Thyroid gland (tissue), 4 donors: ENCODE measurements around the gene CDHR3. TPM values are rescaled to one million over a fixed set of nuclear protein-coding genes. Genes with fewer than 3 reads are reported as not detected.
A peak's percentile ranks its signal among the peaks of the same experiment; 100 is the strongest.

Experiments used
- DNase-seq, 2 donors: peaks; one replicate each; pipeline ENCODE4 v3.0.0-alpha.2; 2019
- H3K27ac ChIP-seq, 3 donors: fragments of 200-600 bp; sonication (generic); 1 replicate in 2 of 3; 2 replicates in 1 of 3; pipeline ENCODE4 v1.5.1; 2016 to 2019; ENCODE audit warnings: mild to moderate bottlenecking in 1 of 3, moderate library complexity in 1 of 3
- H3K27me3 ChIP-seq: fragments of 200-600 bp; sonication (generic); one replicate; pipeline ENCODE4 v1.5.1; 2019
- H3K36me3 ChIP-seq, 2 donors: fragments of 200-600 bp; sonication (generic); one replicate each; pipeline ENCODE4 v1.5.1; 2016 to 2019
- H3K4me1 ChIP-seq, 2 donors: fragments of 200-600 bp; sonication (generic); one replicate each; pipeline ENCODE4 v1.5.1; 2017 to 2019
- H3K4me3 ChIP-seq, 3 donors: fragments of 200-600 bp; sonication (generic); replicated peaks in 1 of 3; 1 replicate in 2 of 3; 2 replicates in 1 of 3; pipeline ENCODE4 v1.5.1; 2016; ENCODE audit warnings: mild to moderate bottlenecking in 1 of 3
- H3K9me3 ChIP-seq: fragments of 200-600 bp; sonication (generic); one replicate; pipeline ENCODE4 v1.5.1; 2017
- POLR2A ChIP-seq, 2 donors: fragments of 450-650 bp; IDR thresholded peaks; one replicate each; pipeline ENCODE4 v1.6.1; 2017; ENCODE audit warnings: antibody characterized with exemption in 2 of 2, mild to moderate bottlenecking in 2 of 2, moderate library complexity in 1 of 2
- WGBS, 2 donors: methylation state at CpG; one replicate each; pipeline ENCODE4 v1.1.5; 2017; 5-methylcytosine and 5-hydroxymethylcytosine counted together
- intact Hi-C: fragments of 100-400 bp; cut with DNase I; formaldehyde crosslinking; loops from one replicate; pipeline ENCODE4 v1.15.1; 2023
- total RNA-seq, 4 donors: library from RNA; depleted of rRNA; stranded (reverse); fragments of >200 nt; gene quantifications; one replicate each; pipeline ENCODE4 v1.2.3, GENCODE V29; 2016
- TF ChIP-seq, protein P1 (sequence below), 6 experiments: fragments of 200-600 bp in 3 of 6; fragments of 450-650 bp in 3 of 6; sonication (generic) in 3 of 6; IDR thresholded peaks; one replicate each; pipeline ENCODE4 v1.5.1; 2016 to 2019; ENCODE audit warnings: antibody characterized with exemption in 6 of 6, mild to moderate bottlenecking in 2 of 6, inconsistent platforms in 1 of 6, moderate library complexity in 1 of 6

Gene CDHR3
- total RNA-seq, 4 donors from 2014 or later = 5.8 to 8.6 (median 7.3) TPM

DNA sequence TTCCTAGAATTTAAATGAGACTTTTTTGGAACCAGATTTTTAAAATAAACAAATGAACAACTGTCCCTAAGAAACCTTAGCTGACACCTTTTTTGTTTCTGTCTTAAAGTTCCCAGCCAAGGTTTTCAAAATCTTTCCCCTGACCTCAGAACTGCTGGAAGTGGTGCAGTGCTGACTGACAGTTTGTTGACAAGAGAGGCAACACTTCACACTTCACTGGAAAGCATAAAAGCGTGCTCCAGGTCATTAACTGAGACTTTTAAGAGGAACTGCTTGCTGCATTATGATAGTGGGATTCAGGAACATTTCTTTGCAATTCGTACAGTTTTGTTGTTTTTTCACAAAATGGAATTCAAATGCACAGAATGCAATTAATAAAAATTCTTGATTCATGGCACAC is 112.9 kb downstream of the CDHR3 start:
- no peak for DNase-seq
- peaks cover 23 to 39% of the 10 kb centered on the region in 2 donors for H3K4me1 ChIP-seq
- H3K27ac ChIP-seq = no peak overlapping the region
- intact Hi-C loops = no loop called here
- H3K36me3 ChIP-seq = no peaks in the 10 kb centered on the region
- WGBS, 2 donors = 23% methylated on average over 2 of the region's 2 CpGs
- H3K27me3 ChIP-seq = no peaks in the 10 kb centered on the region
- H3K9me3 ChIP-seq = no peaks in the 10 kb centered on the region
- TF ChIP-seq, protein P1, sequence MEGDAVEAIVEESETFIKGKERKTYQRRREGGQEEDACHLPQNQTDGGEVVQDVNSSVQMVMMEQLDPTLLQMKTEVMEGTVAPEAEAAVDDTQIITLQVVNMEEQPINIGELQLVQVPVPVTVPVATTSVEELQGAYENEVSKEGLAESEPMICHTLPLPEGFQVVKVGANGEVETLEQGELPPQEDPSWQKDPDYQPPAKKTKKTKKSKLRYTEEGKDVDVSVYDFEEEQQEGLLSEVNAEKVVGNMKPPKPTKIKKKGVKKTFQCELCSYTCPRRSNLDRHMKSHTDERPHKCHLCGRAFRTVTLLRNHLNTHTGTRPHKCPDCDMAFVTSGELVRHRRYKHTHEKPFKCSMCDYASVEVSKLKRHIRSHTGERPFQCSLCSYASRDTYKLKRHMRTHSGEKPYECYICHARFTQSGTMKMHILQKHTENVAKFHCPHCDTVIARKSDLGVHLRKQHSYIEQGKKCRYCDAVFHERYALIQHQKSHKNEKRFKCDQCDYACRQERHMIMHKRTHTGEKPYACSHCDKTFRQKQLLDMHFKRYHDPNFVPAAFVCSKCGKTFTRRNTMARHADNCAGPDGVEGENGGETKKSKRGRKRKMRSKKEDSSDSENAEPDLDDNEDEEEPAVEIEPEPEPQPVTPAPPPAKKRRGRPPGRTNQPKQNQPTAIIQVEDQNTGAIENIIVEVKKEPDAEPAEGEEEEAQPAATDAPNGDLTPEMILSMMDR (IDR thresholded peaks at IDR 0.05) = no peak
- TF ChIP-seq POLR2A (IDR thresholded peaks at IDR 0.05) = no peak
- no peak overlapping the region for H3K4me3 ChIP-seq

DNA sequence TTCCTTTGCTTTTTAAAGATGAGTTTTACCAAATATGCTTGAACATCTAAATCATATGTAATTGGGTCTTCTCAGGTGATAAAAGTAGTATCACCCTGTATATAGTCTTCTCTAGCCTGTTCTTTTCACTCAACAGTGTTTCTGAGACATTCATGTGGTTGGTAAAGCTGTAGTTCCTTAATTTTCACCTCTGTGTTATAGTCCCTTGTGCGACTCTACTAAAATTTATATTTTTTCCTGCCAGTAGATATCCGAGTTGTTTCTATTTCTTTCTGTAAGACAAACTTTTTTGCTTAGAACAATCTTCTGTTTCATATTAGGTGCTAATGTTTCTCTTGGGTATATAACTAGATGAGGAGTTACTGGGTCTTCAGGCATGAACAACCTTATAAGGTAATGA is 113.5 kb downstream of the CDHR3 start:
- Histone ChIP-seq H3K9me3 (no peaks in the 10 kb centered on the region), H3K27ac (no peak overlapping the region), H3K27me3 (no peaks in the 10 kb centered on the region), H3K36me3 (no peaks in the 10 kb centered on the region), H3K4me3 (no peak overlapping the region), H3K4me1 (peaks cover 18 to 37% of the 10 kb centered on the region in 2 donors)
- intact Hi-C loops = no loop called here
- WGBS, 2 donors = 83 to 96% methylated on average over 2 of the region's 2 CpGs
- no peak for DNase-seq
- TF ChIP-seq, protein P1 (IDR thresholded peaks at IDR 0.05) = no peak
- TF ChIP-seq POLR2A (IDR thresholded peaks at IDR 0.05) = no peak

DNA sequence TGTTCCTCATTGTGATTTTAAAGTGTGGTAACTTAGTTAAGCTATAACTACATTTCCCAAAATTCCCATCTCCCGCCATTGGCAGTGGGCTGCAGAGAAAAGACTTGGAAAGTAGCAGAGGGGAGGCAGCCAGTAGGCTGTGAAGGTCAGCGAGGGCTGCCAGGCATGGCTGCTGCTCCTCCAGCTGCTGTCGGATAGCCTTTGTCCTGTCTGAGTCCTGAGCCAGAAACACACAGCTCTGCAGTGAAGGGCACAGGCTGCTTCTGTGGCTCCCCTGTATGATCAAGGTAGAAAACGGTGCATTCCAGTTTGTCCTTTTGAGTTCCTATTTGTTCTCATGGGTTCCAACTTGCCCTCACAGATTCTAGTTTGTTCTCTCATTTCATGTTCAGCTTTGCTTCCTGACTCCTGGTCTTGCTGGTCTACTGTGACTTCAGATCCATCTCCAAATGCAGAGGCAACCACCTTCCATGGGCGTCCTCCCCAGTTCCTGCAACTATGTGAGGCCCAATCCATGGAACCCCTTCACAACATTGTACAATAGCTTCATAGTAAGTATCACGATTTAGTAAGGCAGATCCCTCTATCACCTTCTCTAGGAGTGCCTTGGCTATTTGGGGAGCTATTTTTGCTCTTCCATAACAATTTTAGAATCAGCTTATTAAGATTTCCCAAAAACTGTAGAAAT is 117.4 kb downstream of the CDHR3 start:
- intact Hi-C loops = no loop called here

DNA sequence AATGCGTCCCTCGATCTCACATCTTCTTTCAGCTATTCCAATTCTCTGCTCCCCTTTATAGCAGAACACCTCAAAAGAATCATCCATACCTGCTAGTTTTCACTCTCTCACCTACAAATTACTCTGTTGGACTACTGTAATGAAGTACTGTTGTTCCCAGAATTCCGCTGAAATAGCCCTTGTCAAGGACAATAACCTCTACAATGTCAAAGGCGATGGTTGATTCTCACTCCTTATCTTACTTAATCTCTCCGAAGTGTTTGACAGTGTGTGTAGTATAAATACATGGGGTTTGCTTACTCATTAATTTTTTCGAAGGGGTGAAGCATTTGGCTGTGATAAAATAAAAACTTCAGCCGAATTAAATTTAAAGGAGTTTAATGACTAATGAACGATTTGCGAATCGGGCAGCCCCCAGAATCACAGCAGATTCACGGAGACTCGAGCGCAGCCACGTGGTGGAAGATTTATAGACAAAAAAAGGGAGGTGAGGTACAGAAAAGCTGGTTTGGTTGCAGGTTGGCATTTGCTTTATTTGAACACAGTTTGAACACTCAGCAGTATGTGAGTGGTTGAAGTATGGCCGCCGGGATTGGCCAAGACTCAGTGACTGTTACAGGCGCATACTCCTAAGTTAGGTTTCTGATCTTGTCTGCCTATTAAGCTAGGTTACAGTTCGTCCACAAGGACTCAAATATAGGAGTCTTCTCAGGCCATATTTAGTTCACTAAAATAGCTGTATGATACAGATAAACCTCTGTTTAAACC is 119.2 kb downstream of the CDHR3 start:
- no peak for TF ChIP-seq POLR2A (IDR thresholded peaks at IDR 0.05)
- TF ChIP-seq, protein P1 (IDR thresholded peaks at IDR 0.05) = no peak
- DNase-seq = no peak
- H3K27ac ChIP-seq = peak overlapping the region; percentile 0 to 51 (median 25)
- H3K9me3 ChIP-seq = no peaks in the 10 kb centered on the region
- no peaks in the 10 kb centered on the region for H3K36me3 ChIP-seq
- H3K4me1 ChIP-seq = peaks cover 3 to 11% of the 10 kb centered on the region in 2 donors
- intact Hi-C loops = no loop called here
- WGBS, 2 donors = 72 to 78% methylated on average over 18 of the region's 18 CpGs
- no peak overlapping the region for H3K4me3 ChIP-seq
- no peaks in the 10 kb centered on the region for H3K27me3 ChIP-seq

More for the DNA sequence above, 117.4 kb downstream of the CDHR3 start:
- Histone ChIP-seq H3K27me3 (no peaks in the 10 kb centered on the region), H3K36me3 (no peaks in the 10 kb centered on the region), H3K9me3 (no peaks in the 10 kb centered on the region), H3K27ac (no peak overlapping the region), H3K4me1 (peaks cover 3 to 15% of the 10 kb centered on the region in 2 donors), H3K4me3 (no peak overlapping the region)
- TF ChIP-seq, protein P1 (IDR thresholded peaks at IDR 0.05) = no peak
- no peak for TF ChIP-seq POLR2A (IDR thresholded peaks at IDR 0.05)
- DNase-seq = no peak
- WGBS, 2 donors = 91 to 94% methylated on average over 6 of the region's 6 CpGs

Other genes with a start within 250 kb of the CDHR3 start
- gene ATXN7L1, start 86.7 kb upstream of the CDHR3 start, total RNA-seq = 10 to 100 TPM; 21.8 to 24.4 (median 22.8) TPM
- 100 to 1,000 TPM; 119 to 165 (median 132) TPM for gene SYPL1, start 149.0 kb downstream of the CDHR3 start, total RNA-seq